ENCODE data around the gene ARSG.

The ARSG gene

GRCh38 chr17:68462381-68463210, 171.3 kb downstream of the ARSG start:
- DNase-seq (ENCODE audit: extremely low read depth in 1 of 2, low read depth in 1 of 2): peak; percentile 28 to 29

- DNase-seq (ENCODE audit: extremely low read depth in 1 of 2, low read depth in 1 of 2): no peak
Observed at GRCh38 chr17:68463211-68464019, 172.1 kb downstream of the ARSG start.

- no peak for DNase-seq (ENCODE audit: extremely low read depth in 1 of 2, low read depth in 1 of 2)
Observed at GRCh38 chr17:68468334-68468733, 177.0 kb downstream of the ARSG start.

- DNase-seq (ENCODE audit: extremely low read depth in 1 of 2, low read depth in 1 of 2): no peak
Observed at GRCh38 chr17:68468788-68469187, 177.5 kb downstream of the ARSG start.
